HepG2 (cell line): Measurements from ENCODE around the gene PLEKHO1. TPM values are rescaled to one million over a fixed set of nuclear protein-coding genes. Genes with fewer than 3 reads are reported as not detected.
A peak's percentile ranks its signal among the peaks of the same experiment; 100 is the strongest.

Experiments
- ATAC-seq: fragments of 200-7000 bp; cut with Tn5 transposase; 3 replicates; pipeline ENCODE4 v1.9.1; 2020; ENCODE audit warnings: mild to moderate bottlenecking, moderate library complexity
- Bru-seq: library from RNA; stranded (reverse); fragments of 400-500 nt; gene quantifications from one replicate; lab custom pipeline; 2021; lab: Mats Ljungman, UMichigan
- BruChase-seq, 2 experiments: library from RNA; stranded (reverse); fragments of 400-500 nt; gene quantifications; one replicate each; lab custom pipeline; 2021; lab: Mats Ljungman, UMichigan
- BruUV-seq: library from RNA; stranded (reverse); fragments of 400-500 nt; replicated peaks from 2 replicates; lab custom pipeline; 2021; lab: Mats Ljungman, UMichigan
- CTCF ChIA-PET: fragments of 300-600 bp; formaldehyde crosslinking; extraction: SDS; loops from one replicate; lab custom pipeline; 2021; ENCODE audit warnings: low total read pairs, inconsistent platforms, low intra/inter-chr PET ratio; lab: Yijun Ruan, JAX
- POLR2A ChIA-PET: fragments of 350-600 bp; sonication (Branson Sonifier 250); formaldehyde crosslinking; loops from one replicate; lab custom pipeline; 2020; ENCODE audit warnings: antibody characterized with exemption, inconsistent platforms; lab: Yijun Ruan, JAX
- DNase-seq: peaks from one replicate; pipeline ENCODE4 v3.0.0-alpha.2; 2015; ENCODE audit warnings: low spot score
- FAIRE-seq: peaks from 3 replicates; lab custom pipeline; 2011; peaks lifted over from hg19 to GRCh38; lab: Jason Lieb, UNC
- H2AFZ ChIP-seq: one replicate; pipeline ENCODE4 v1.6.1; 2011; ENCODE audit warnings: low read length, inconsistent platforms
- H3K27ac ChIP-seq: fragments of 300-600 bp; 3 replicates; pipeline ENCODE4 v1.8.0; 2011; ENCODE audit warnings: mixed run types, mild to moderate bottlenecking, mixed read lengths, low read length, inconsistent platforms; ENCODE audit not compliant: insufficient read depth; ENCODE audit errors: extremely low read length
- H3K27me3 ChIP-seq, 2 experiments: fragments of 200-600 bp in 1 of 2; 2 replicates in 1 of 2; 3 replicates in 1 of 2; pipeline versions ENCODE4 v1.6.0 to v1.8.0; 2011; ENCODE audit warnings: low read length in 2 of 2, mild to moderate bottlenecking in 2 of 2, moderate library complexity in 2 of 2, inconsistent platforms in 1 of 2; ENCODE audit not compliant: insufficient read depth in 2 of 2, control insufficient read depth in 1 of 2
- H3K36me3 ChIP-seq, 2 experiments: fragments of 200-600 bp in 1 of 2; replicated peaks in 1 of 2; 2 replicates in 1 of 2; 3 replicates in 1 of 2; pipeline versions ENCODE4 v1.5.1 to v1.8.0; 2011; ENCODE audit warnings: low read length in 2 of 2, inconsistent platforms in 1 of 2; ENCODE audit not compliant: insufficient read depth in 2 of 2, control insufficient read depth in 1 of 2
- H3K4me1 ChIP-seq: 2 replicates; pipeline ENCODE4 v1.5.1; 2012; ENCODE audit warnings: low read length, inconsistent platforms; ENCODE audit not compliant: insufficient read depth
- H3K4me2 ChIP-seq: 2 replicates; pipeline ENCODE4 v1.6.0; 2011; ENCODE audit warnings: low read depth, low read length, inconsistent platforms
- H3K4me3 ChIP-seq, 3 experiments: fragments of 200-600 bp in 1 of 3; sonication (generic), shearing (Covaris generic) in 1 of 3; replicated peaks in 1 of 3; 2 replicates each; pipeline ENCODE4 v1.5.1; 2011 to 2016; ENCODE audit warnings: low read length in 3 of 3, inconsistent platforms in 2 of 3, low read depth in 2 of 3, mild to moderate bottlenecking in 2 of 3, control low read depth in 1 of 3, mixed read lengths in 1 of 3; ENCODE audit not compliant: insufficient read depth in 1 of 3
- H3K79me2 ChIP-seq: one replicate; pipeline ENCODE4 v1.6.1; 2011; ENCODE audit warnings: low read length, inconsistent platforms; ENCODE audit not compliant: insufficient read depth
- H3K9ac ChIP-seq: 2 replicates; pipeline ENCODE4 v1.6.0; 2011; ENCODE audit warnings: mild to moderate bottlenecking, low read depth, low read length, inconsistent platforms; ENCODE audit not compliant: insufficient read depth
- H3K9me3 ChIP-seq: 2 replicates; pipeline ENCODE4 v1.5.1; 2012; ENCODE audit warnings: mild to moderate bottlenecking, low read length
- H4K20me1 ChIP-seq: 2 replicates; pipeline ENCODE4 v1.6.0; 2011; ENCODE audit warnings: inconsistent platforms, mild to moderate bottlenecking, low read length, moderate library complexity; ENCODE audit not compliant: insufficient read depth
- CC2D1A ChIP-seq: sonication (generic); formaldehyde crosslinking; IDR thresholded peaks from 2 replicates; pipeline ENCODE4 v1.8.1; 2023; ENCODE audit warnings: mild to moderate bottlenecking, missing genetic modification reagents
- MNT ChIP-seq: fragments of 450-650 bp; IDR thresholded peaks from 2 replicates; pipeline ENCODE4 v1.6.1; 2016
- SRY ChIP-seq: sonication (generic); formaldehyde crosslinking; IDR thresholded peaks from 2 replicates; pipeline ENCODE4 v1.8.0; 2022; ENCODE audit warnings: mild to moderate bottlenecking, missing genetic modification reagents
- ZFP91 ChIP-seq: sonication (generic); formaldehyde crosslinking; IDR thresholded peaks from 2 replicates; pipeline ENCODE4 v1.9.0; 2022; ENCODE audit warnings: missing genetic modification reagents, mild to moderate bottlenecking, borderline replicate concordance
- WGBS: methylation state at CpG from one replicate; pipeline ENCODE4 v1.1.6; 2017; ENCODE audit warnings: low lambda C conversion rate; 5-methylcytosine and 5-hydroxymethylcytosine counted together
- in situ Hi-C: cut with HindIII; loops from 2 replicates; pipeline ENCODE4 v1.10.0; 2017; ENCODE audit warnings: low pct_unique_long_range_greater_than_20kb; ENCODE audit not compliant: extremely low pct_ligation_motif_present
- intact Hi-C: fragments of 100-400 bp; cut with micrococcal nuclease; formaldehyde crosslinking; loops from one replicate; pipeline ENCODE4 v1.10.0; 2022; ENCODE audit not compliant: unreplicated experiment
- long read RNA-seq, 2 experiments: library from RNA in 1 of 2; library from polyadenylated mRNA in 1 of 2; stranded (forward) in 1 of 2; unstranded in 1 of 2; transcript quantifications; one replicate each; pipeline ENCODE4 v2.0.0, GENCODE V29; 2019 to 2022
- polyA minus RNA-seq, 3 experiments: library from RNA; depleted of rRNA, polyadenylated mRNA; stranded (reverse); fragments of >200 nt; gene quantifications; 2 replicates each; pipeline ENCODE4 v1.2.3, GENCODE V29; 2011; ENCODE audit warnings: low replicate concordance in 1 of 3
- polyA plus RNA-seq, 8 experiments: library from polyadenylated mRNA; depleted of rRNA in 3 of 8; stranded (reverse) in 7 of 8; unstranded in 1 of 8; fragments of >200 nt; fragmentation: Illumina TruSeq in 4 of 8; extraction: Trizol in 4 of 8; gene quantifications; 2 replicates each; pipeline versions ENCODE4 v1.2.1 to v1.2.3, GENCODE V29; 2011 to 2016; ENCODE audit warnings: low read depth in 4 of 8, missing spikeins in 1 of 8, mixed read lengths in 1 of 8; ENCODE audit not compliant: insufficient read depth in 1 of 8
- total RNA-seq, 5 experiments: library from RNA; depleted of rRNA; stranded (reverse); fragments of >200 nt; fragmentation: Illumina TruSeq; extraction: Trizol; gene quantifications; 2 replicates each; pipeline ENCODE4 v1.2.3, GENCODE V29; 2016; ENCODE audit warnings: low read depth in 1 of 5
- TF ChIP-seq, protein P1 (sequence below): sonication (generic); formaldehyde crosslinking; IDR thresholded peaks from 2 replicates; pipeline ENCODE4 v1.8.0; 2022; ENCODE audit warnings: mild to moderate bottlenecking, missing genetic modification reagents, moderate library complexity
- TF ChIP-seq, protein P2 (sequence below): sonication (generic); formaldehyde crosslinking; IDR thresholded peaks from 2 replicates; pipeline ENCODE4 v1.4.0; 2020; ENCODE audit warnings: missing genetic modification reagents, low read depth, mild to moderate bottlenecking, borderline replicate concordance
- TF ChIP-seq, protein P3 (sequence below): sonication (generic); formaldehyde crosslinking; IDR thresholded peaks from 2 replicates; pipeline ENCODE4 v1.8.0; 2022; ENCODE audit warnings: low read depth, missing genetic modification reagents

PLEKHO1 gene
- 9.0 and 10.1 TPM in 2 replicates for total RNA-seq (2016; rRNA removed; fragmentation: Illumina TruSeq; extraction: Trizol)
- total RNA-seq (2016; cell fraction: cytosol; rRNA removed; fragmentation: Illumina TruSeq; extraction: Trizol; ENCODE audit: low read depth) = 11.3 and 11.7 TPM in 2 replicates
- total RNA-seq (2016; cell fraction: insoluble cytoplasmic fraction; rRNA removed; fragmentation: Illumina TruSeq; extraction: Trizol) = 8.0 and 10.1 TPM in 2 replicates
- 16.5 and 22.8 TPM in 2 replicates for total RNA-seq (2016; cell fraction: membrane; rRNA removed; fragmentation: Illumina TruSeq; extraction: Trizol)
- total RNA-seq (2016; cell fraction: nucleus; rRNA removed; fragmentation: Illumina TruSeq; extraction: Trizol) = 6.0 and 7.8 TPM in 2 replicates
- polyA plus RNA-seq (2011; rRNA removed) = 9.8 and 14.0 TPM in 2 replicates
- polyA plus RNA-seq (2011; cell fraction: cytosol; rRNA removed) = 7.3 and 7.8 TPM in 2 replicates
- 14.5 and 15.1 TPM in 2 replicates for polyA plus RNA-seq (2011; cell fraction: nucleus; rRNA removed)
- polyA plus RNA-seq (2012) = 5.0 and 7.1 TPM in 2 replicates
- 14.3 and 15.3 TPM in 2 replicates for polyA plus RNA-seq (2016; cell fraction: cytosol; fragmentation: Illumina TruSeq; extraction: Trizol; ENCODE audit: low read depth)
- polyA plus RNA-seq (2016; cell fraction: insoluble cytoplasmic fraction; fragmentation: Illumina TruSeq; extraction: Trizol; ENCODE audit: low read depth) = 9.3 and 10.6 TPM in 2 replicates
- 17.5 and 25.2 TPM in 2 replicates for polyA plus RNA-seq (2016; cell fraction: membrane; fragmentation: Illumina TruSeq; extraction: Trizol; ENCODE audit: low read depth)
- polyA plus RNA-seq (2016; cell fraction: nucleus; fragmentation: Illumina TruSeq; extraction: Trizol; ENCODE audit: insufficient read depth, low read depth) = 13.1 and 14.2 TPM in 2 replicates
- polyA minus RNA-seq (2011; rRNA and poly(A)+ RNA removed; ENCODE audit: low replicate concordance) = 1.4 and 7.6 TPM in 2 replicates
- 3.5 and 4.0 TPM in 2 replicates for polyA minus RNA-seq (2011; cell fraction: cytosol; rRNA and poly(A)+ RNA removed)
- 4.4 and 5.0 TPM in 2 replicates for polyA minus RNA-seq (2011; cell fraction: nucleus; rRNA and poly(A)+ RNA removed)
- percentile 67 among the genes with signal in this experiment for Bru-seq, nascent RNA
- percentile 62 among the genes with signal in this experiment for BruChase-seq, experiment 1, labeled RNA remaining after a 6-hour chase
- percentile 58 among the genes with signal in this experiment for BruChase-seq, experiment 2, labeled RNA remaining after a 2-hour chase
- long read RNA-seq, experiment 1, partial matches to known transcripts = 0 of 8 reads
- long read RNA-seq, experiment 1, other reads (novel, unspliced or antisense) = 5 of 8 reads
- long read RNA-seq, experiment 2, transcript PLEKHO1-201 (6 exons, 2,050 nt) = major isoform, 18 of 29 reads
- long read RNA-seq, experiment 2, partial matches to known transcripts = 3 of 29 reads
- long read RNA-seq, experiment 2, other reads (novel, unspliced or antisense) = 4 of 29 reads

DNA sequence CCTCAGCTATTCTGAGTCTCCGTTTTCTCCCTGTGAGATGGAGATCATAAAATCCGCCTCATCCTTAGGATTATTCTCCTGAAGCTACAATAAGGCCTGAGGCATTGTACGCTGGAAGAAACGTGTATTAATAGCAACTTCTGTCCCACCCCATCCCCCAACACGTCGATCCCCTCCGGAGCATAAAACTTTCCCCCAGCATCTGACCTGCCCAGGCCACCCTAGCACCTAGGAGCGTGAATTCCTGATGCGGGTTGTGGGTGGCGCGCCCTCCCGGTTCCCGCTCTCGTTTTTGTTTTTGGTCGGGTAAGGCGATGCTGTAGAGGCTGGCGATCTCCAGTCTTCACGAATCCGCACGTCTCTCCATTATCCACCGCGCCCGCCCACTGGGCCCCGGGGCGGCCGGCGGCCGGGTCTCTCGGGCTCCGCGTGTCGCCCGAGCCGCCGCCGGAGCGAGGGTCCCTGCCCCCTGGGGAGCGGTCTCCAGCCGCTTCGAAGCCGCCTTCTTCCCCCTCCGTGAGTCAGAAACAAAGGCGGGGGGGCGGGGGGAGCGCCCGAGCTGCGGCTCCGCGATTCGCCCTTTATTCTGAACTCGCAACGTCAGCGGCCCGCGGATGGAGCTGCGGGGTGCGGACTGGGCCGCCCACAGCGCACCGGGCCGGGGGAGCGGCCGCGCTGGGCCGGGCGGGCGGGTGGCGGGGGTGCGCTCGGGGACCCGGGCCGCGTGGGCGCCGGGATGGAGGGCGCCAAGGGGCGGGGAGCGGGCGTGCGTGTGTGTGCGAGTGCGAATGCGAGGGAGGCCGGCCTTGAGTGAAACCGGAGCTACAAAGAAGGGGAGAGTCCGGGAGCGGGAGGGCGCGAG lies at the start of gene PLEKHO1:
Gene PLEKHO1, plus strand, starts transcription at position 646 of the 862 bp plus-strand sequence. CDS start 342 bp downstream, outside the sequence.
- Histone ChIP-seq H2AFZ (no peak within 1 kb of the TSS), H3K27ac (no peak within 1 kb of the TSS), H3K36me3 (peaks cover 1 to 6% of the 10 kb centered on the region in 2 experiments; a peak in 1 of 5 replicates), H3K4me1 (peaks cover 25% of the 10 kb centered on the region), H3K9ac (peak within 1 kb of the TSS; percentile 75), H3K79me2 (no peaks in the 10 kb centered on the region), H3K4me2 (peak within 1 kb of the TSS; percentile 82), H4K20me1 (no peaks in the 10 kb centered on the region), H3K4me3 (peak within 1 kb of the TSS; percentile 76 to 88 (median 83)), H3K9me3 (no peaks in the 10 kb centered on the region), H3K27me3 (no peaks in the 10 kb centered on the region)
- intact Hi-C loops = no loop called here
- in situ Hi-C loops = no loop called here
- WGBS = 5% methylated on average over 20 of the region's 89 CpGs
- ATAC-seq (peak; percentile 79), FAIRE-seq (no peak), DNase-seq (peak; percentile 27)
- no TSS peak for BruUV-seq
- ChIA-PET POLR2A (interaction anchor here (0.8 to 2.1 kb wide), 2 partner anchors 12 to 263 kb away, joined by 3 to 4 read pairs; a partner anchor contains a TSS), CTCF (no interaction called here)
- TF ChIP-seq MNT (no peak), ZFP91 (CRISPR knock-in tag) (peak; percentile 26; the same call in 1 of the 2 replicates), SRY (no peak), CC2D1A (no peak)
- TF ChIP-seq, protein P1, sequence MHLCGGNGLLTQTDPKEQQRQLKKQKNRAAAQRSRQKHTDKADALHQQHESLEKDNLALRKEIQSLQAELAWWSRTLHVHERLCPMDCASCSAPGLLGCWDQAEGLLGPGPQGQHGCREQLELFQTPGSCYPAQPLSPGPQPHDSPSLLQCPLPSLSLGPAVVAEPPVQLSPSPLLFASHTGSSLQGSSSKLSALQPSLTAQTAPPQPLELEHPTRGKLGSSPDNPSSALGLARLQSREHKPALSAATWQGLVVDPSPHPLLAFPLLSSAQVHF = no peak
- TF ChIP-seq, protein P2, sequence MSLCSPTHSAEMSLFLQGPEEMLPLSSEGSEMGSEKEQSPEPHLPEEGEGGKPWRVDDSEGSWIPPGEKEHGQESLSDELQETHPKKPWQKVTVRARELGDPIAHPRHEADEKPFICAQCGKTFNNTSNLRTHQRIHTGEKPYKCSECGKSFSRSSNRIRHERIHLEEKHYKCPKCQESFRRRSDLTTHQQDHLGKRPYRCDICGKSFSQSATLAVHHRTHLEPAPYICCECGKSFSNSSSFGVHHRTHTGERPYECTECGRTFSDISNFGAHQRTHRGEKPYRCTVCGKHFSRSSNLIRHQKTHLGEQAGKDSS (CRISPR knock-in tag) = 0 out of 2 replicates have a peak, but pooled peaks have one; percentile 40
- TF ChIP-seq, protein P3, sequence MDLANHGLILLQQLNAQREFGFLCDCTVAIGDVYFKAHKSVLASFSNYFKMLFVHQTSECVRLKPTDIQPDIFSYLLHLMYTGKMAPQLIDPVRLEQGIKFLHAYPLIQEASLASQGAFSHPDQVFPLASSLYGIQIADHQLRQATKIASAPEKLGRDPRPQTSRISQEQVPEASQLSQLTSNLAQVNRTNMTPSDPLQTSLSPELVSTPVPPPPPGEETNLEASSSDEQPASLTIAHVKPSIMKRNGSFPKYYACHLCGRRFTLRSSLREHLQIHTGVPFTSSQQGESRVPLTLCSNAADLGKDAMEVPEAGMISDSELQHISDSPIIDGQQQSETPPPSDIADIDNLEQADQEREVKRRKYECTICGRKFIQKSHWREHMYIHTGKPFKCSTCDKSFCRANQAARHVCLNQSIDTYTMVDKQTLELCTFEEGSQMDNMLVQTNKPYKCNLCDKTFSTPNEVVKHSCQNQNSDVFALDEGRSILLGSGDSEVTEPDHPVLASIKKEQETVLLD (CRISPR knock-in tag) = peak; percentile 66; the same call in 1 of the 2 replicates
